GM10266 (cell line): Measurements from ENCODE around the gene TAF1B.
A peak's percentile ranks its signal among the peaks of the same experiment; 100 is the strongest.

ENCODE experiments used
- DNase-seq: peaks from one replicate; pipeline ENCODE4 v3.0.0; 2012; ENCODE audit errors: extremely low spot score
- CTCF ChIP-seq: IDR thresholded peaks from 2 replicates; pipeline ENCODE4 v1.5.1; 2012; ENCODE audit warnings: mild to moderate bottlenecking, low read depth; ENCODE audit not compliant: control insufficient read depth, insufficient read depth; ENCODE audit errors: missing control alignments

The TAF1B gene

GRCh38 chr2:9945596-9945995, 102.3 kb downstream of the TAF1B start:
- no peak for DNase-seq
- no peak for TF ChIP-seq CTCF

GRCh38 chr2:9946076-9946475, 102.8 kb downstream of the TAF1B start:
- TF ChIP-seq CTCF = no peak
- no peak for DNase-seq

GRCh38 chr2:9946818-9947217, 103.5 kb downstream of the TAF1B start:
- TF ChIP-seq CTCF = no peak

GRCh38 chr2:9948721-9949120, 105.4 kb downstream of the TAF1B start:
- TF ChIP-seq CTCF = no peak
- DNase-seq = no peak

More at GRCh38 chr2:9946818-9947217, 103.5 kb downstream of the TAF1B start:
- DNase-seq = no peak

- no peak for DNase-seq
- TF ChIP-seq CTCF = no peak
Observed at GRCh38 chr2:9949239-9949991, 106.1 kb downstream of the TAF1B start.

- no peak for TF ChIP-seq CTCF
- no peak for DNase-seq
Observed at GRCh38 chr2:9949992-9950520, 106.8 kb downstream of the TAF1B start.

GRCh38 chr2:9950521-9951271, 107.4 kb downstream of the TAF1B start:
- DNase-seq = peak; percentile 86

More at GRCh38 chr2:9950521-9951271, 107.4 kb downstream of the TAF1B start:
- peak; percentile 21 for TF ChIP-seq CTCF
